SK-N-SH (cell line): ENCODE results near the gene ALDH3B1. TPM values are rescaled to one million over a fixed set of nuclear protein-coding genes. Genes with fewer than 3 reads are reported as not detected.
A peak's percentile ranks its signal among the peaks of the same experiment; 100 is the strongest.

Experiments
- CTCF ChIA-PET: fragments of 300-600, 350-600 bp; formaldehyde crosslinking; extraction: SDS; loops from one replicate; lab custom pipeline; 2021; lab: Yijun Ruan, JAX
- POLR2A ChIA-PET: fragments of 350-600 bp; sonication (Branson Sonifier 250); formaldehyde crosslinking; extraction: SDS; loops from one replicate; lab custom pipeline; 2020; ENCODE audit warnings: antibody characterized with exemption, inconsistent platforms; lab: Yijun Ruan, JAX
- DNase-seq: peaks from one replicate; pipeline ENCODE4 v3.0.0; 2012
- H2AFZ ChIP-seq: fragments of 200-600 bp; sonication (generic); 2 replicates; pipeline ENCODE4 v1.8.1; 2016; ENCODE audit warnings: antibody characterized with exemption, mild to moderate bottlenecking, low read depth
- H3F3A ChIP-seq: fragments of 200-600 bp; sonication (generic); replicated peaks from 2 replicates; pipeline ENCODE3; 2016; ENCODE audit warnings: antibody characterized with exemption, mild to moderate bottlenecking; ENCODE audit not compliant: insufficient read depth
- H3K27ac ChIP-seq, 2 experiments: fragments of 200-500 bp in 1 of 2; fragments of 200-600 bp in 1 of 2; sonication (Bioruptor generic) in 1 of 2; sonication (generic), shearing (Covaris generic) in 1 of 2; 2 replicates each; pipeline versions ENCODE4 v1.5.1 to v1.6.1; 2014 to 2016; ENCODE audit warnings: low read depth in 2 of 2, inconsistent platforms in 1 of 2, low read length in 1 of 2, mild to moderate bottlenecking in 1 of 2, mixed read lengths in 1 of 2
- H3K27me3 ChIP-seq: fragments of 200-600 bp; sonication (generic), shearing (Covaris generic); 2 replicates; pipeline ENCODE4 v1.6.1; 2016; ENCODE audit warnings: mixed run types; ENCODE audit not compliant: insufficient read depth
- H3K36me3 ChIP-seq, 2 experiments: fragments of 200-500 bp in 1 of 2; fragments of 200-600 bp in 1 of 2; sonication (Bioruptor generic) in 1 of 2; sonication (generic) in 1 of 2; replicated peaks in 1 of 2; 2 replicates each; pipeline versions ENCODE3 to v1.5.1; 2014 to 2016; ENCODE audit warnings: low read length in 1 of 2, mild to moderate bottlenecking in 1 of 2; ENCODE audit not compliant: insufficient read depth in 2 of 2, control insufficient read depth in 1 of 2
- H3K4me1 ChIP-seq, 2 experiments: fragments of 200-500 bp in 1 of 2; fragments of 200-600 bp in 1 of 2; sonication (Bioruptor generic) in 1 of 2; sonication (generic), shearing (Covaris generic) in 1 of 2; 2 replicates each; pipeline versions ENCODE4 v1.5.1 to v1.6.1; 2014 to 2016; ENCODE audit warnings: low read depth in 1 of 2, low read length in 1 of 2, mixed run types in 1 of 2; ENCODE audit not compliant: insufficient read depth in 2 of 2, control insufficient read depth in 1 of 2
- H3K4me2 ChIP-seq: fragments of 200-600 bp; sonication (generic), shearing (Covaris generic); 2 replicates; pipeline ENCODE4 v1.6.1; 2017; ENCODE audit warnings: mixed run types
- H3K4me3 ChIP-seq, 2 experiments: fragments of 200-500 bp in 1 of 2; fragments of 200-600 bp in 1 of 2; sonication (Bioruptor generic) in 1 of 2; sonication (generic), shearing (Covaris generic) in 1 of 2; 2 replicates each; pipeline versions ENCODE4 v1.5.1 to v1.8.1; 2014 to 2016; ENCODE audit warnings: low read depth in 2 of 2, inconsistent platforms in 1 of 2, low read length in 1 of 2, mild to moderate bottlenecking in 1 of 2, mixed read lengths in 1 of 2, moderate library complexity in 1 of 2
- H3K79me2 ChIP-seq: fragments of 200-600 bp; sonication (generic); 2 replicates; pipeline ENCODE4 v1.8.1; 2017; ENCODE audit warnings: mild to moderate bottlenecking; ENCODE audit not compliant: insufficient read depth
- H3K9ac ChIP-seq: fragments of 200-600 bp; sonication (generic); 2 replicates; pipeline ENCODE4 v1.6.1; 2017; ENCODE audit warnings: mixed run types
- H3K9me2 ChIP-seq: fragments of 200-600 bp; sonication (generic); 2 replicates; pipeline ENCODE4 v1.6.1; 2017; ENCODE audit warnings: mixed run types
- H3K9me3 ChIP-seq: fragments of 200-600 bp; sonication (generic); 2 replicates; pipeline ENCODE4 v1.6.1; 2017; ENCODE audit warnings: mixed run types, mild to moderate bottlenecking, moderate library complexity
- H4K20me1 ChIP-seq: fragments of 200-600 bp; sonication (generic); 2 replicates; pipeline ENCODE4 v1.6.1; 2017; ENCODE audit warnings: mild to moderate bottlenecking, mixed run types; ENCODE audit not compliant: insufficient read depth
- CHD2 ChIP-seq: fragments of 150-350 bp; IDR thresholded peaks from 2 replicates; pipeline ENCODE4 v1.6.1; 2018; ENCODE audit warnings: low read length; ENCODE audit not compliant: partially characterized antibody
- CTCF ChIP-seq: fragments of 200-600 bp; sonication (generic); IDR thresholded peaks from 2 replicates; pipeline ENCODE4 v1.6.1; 2017; ENCODE audit warnings: antibody characterized with exemption, mild to moderate bottlenecking, moderate library complexity
- ELF1 ChIP-seq: IDR thresholded peaks from 2 replicates; pipeline ENCODE4 v1.4.0; 2012
- EZH2phosphoT487 ChIP-seq: fragments of 200-600 bp; sonication (generic); IDR thresholded peaks from 2 replicates; pipeline ENCODE4 v1.6.1; 2017; ENCODE audit warnings: low read depth, mixed run types, mild to moderate bottlenecking, antibody characterized with exemption, moderate library complexity, borderline replicate concordance
- FOSL2 ChIP-seq: IDR thresholded peaks from 2 replicates; pipeline ENCODE4 v1.4.0; 2012; ENCODE audit warnings: low read depth, mild to moderate bottlenecking, moderate library complexity, borderline replicate concordance
- FOXJ3 ChIP-seq: sonication (generic); formaldehyde crosslinking; IDR thresholded peaks from 2 replicates; pipeline ENCODE4 v1.5.1; 2020; ENCODE audit warnings: mild to moderate bottlenecking, missing genetic modification reagents
- GATA2 ChIP-seq: sonication (generic); formaldehyde crosslinking; IDR thresholded peaks from 2 replicates; pipeline ENCODE4 v1.5.0; 2020; ENCODE audit warnings: mild to moderate bottlenecking, missing genetic modification reagents
- NFIC ChIP-seq: IDR thresholded peaks from 2 replicates; pipeline ENCODE4 v1.4.0; 2012; ENCODE audit warnings: borderline replicate concordance
- POLR2AphosphoS5 ChIP-seq: IDR thresholded peaks from 2 replicates; pipeline ENCODE4 v1.6.1; 2012; ENCODE audit warnings: low read depth, low read length
- RFX5 ChIP-seq: IDR thresholded peaks from 2 replicates; pipeline ENCODE4 v1.6.1; 2012; ENCODE audit warnings: mild to moderate bottlenecking, improper control_type of control experiment, low read length
- SIN3A ChIP-seq: IDR thresholded peaks from 2 replicates; pipeline ENCODE4 v1.6.1; 2012; ENCODE audit warnings: low read depth, mild to moderate bottlenecking, low read length, moderate library complexity, borderline replicate concordance
- TAF1 ChIP-seq: IDR thresholded peaks from 2 replicates; pipeline ENCODE4 v1.6.1; 2012; ENCODE audit warnings: low read depth, mild to moderate bottlenecking, low read length, moderate library complexity, borderline replicate concordance
- TCF12 ChIP-seq: IDR thresholded peaks from 2 replicates; pipeline ENCODE4 v1.4.0; 2012
- TEAD4 ChIP-seq: IDR thresholded peaks from 2 replicates; pipeline ENCODE4 v1.4.0; 2012; ENCODE audit warnings: mild to moderate bottlenecking, borderline replicate concordance; ENCODE audit not compliant: insufficient read depth
- USF1 ChIP-seq: IDR thresholded peaks from 2 replicates; pipeline ENCODE4 v1.4.0; 2012; ENCODE audit warnings: low read depth, borderline replicate concordance
- YY1 ChIP-seq: IDR thresholded peaks from 2 replicates; pipeline ENCODE4 v1.4.0; 2012; ENCODE audit warnings: low read depth, mild to moderate bottlenecking
- WGBS: methylation state at CpG from one replicate; pipeline ENCODE4 v1.1.6; 2017; ENCODE audit warnings: low lambda C conversion rate; 5-methylcytosine and 5-hydroxymethylcytosine counted together
- polyA plus RNA-seq, 3 experiments: library from polyadenylated mRNA; depleted of rRNA; stranded (reverse); fragments of >200 nt; gene quantifications; 2 replicates each; pipeline ENCODE4 v1.2.3, GENCODE V29; 2012
- TF ChIP-seq, protein P1 (sequence below): IDR thresholded peaks from 2 replicates; pipeline ENCODE4 v1.4.0; 2012; ENCODE audit warnings: low read depth
- TF ChIP-seq, protein P2 (sequence below): IDR thresholded peaks from 2 replicates; pipeline ENCODE4 v1.6.1; 2012; ENCODE audit warnings: mild to moderate bottlenecking, low read depth, low read length, moderate library complexity

Gene ALDH3B1
- polyA plus RNA-seq, 1 of the 3 experiments (the other 2 are of a cell fraction): 14.9 TPM

GRCh38 chr11:68043349-68044144 lies 33.4 kb downstream of the ALDH3B1 start:
- no peaks in the 10 kb centered on the region for H3F3A ChIP-seq
- H3K79me2 ChIP-seq: no peaks in the 10 kb centered on the region
- H3K4me1 ChIP-seq: peaks cover 12 to 14% of the 10 kb centered on the region in 2 experiments; a peak in 2 of 4 replicates
- TF ChIP-seq FOXJ3 (CRISPR knock-in tag): no peak
- no peak for TF ChIP-seq ELF1
- TF ChIP-seq, protein P1, sequence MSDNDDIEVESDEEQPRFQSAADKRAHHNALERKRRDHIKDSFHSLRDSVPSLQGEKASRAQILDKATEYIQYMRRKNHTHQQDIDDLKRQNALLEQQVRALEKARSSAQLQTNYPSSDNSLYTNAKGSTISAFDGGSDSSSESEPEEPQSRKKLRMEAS: no peak
- no peak for TF ChIP-seq TCF12
- no peak for TF ChIP-seq FOSL2
- TF ChIP-seq EZH2phosphoT487: no peak
- TF ChIP-seq YY1: no peak
- no peak for TF ChIP-seq GATA2 (CRISPR knock-in tag)
- no peak for TF ChIP-seq TEAD4
- no peak for TF ChIP-seq CTCF
- no peak for TF ChIP-seq USF1
- no peak for TF ChIP-seq SIN3A
- no peaks in the 10 kb centered on the region for H3K9me2 ChIP-seq
- H4K20me1 ChIP-seq: no peaks in the 10 kb centered on the region
- no peak overlapping the region for H3K4me3 ChIP-seq
- H3K27me3 ChIP-seq: no peaks in the 10 kb centered on the region
- CTCF ChIA-PET: no interaction called here
- H3K9ac ChIP-seq: no peak overlapping the region
- no peak overlapping the region for H3K27ac ChIP-seq
- peak; percentile 53 for DNase-seq
- no peak overlapping the region for H3K4me2 ChIP-seq
- POLR2A ChIA-PET: no interaction called here
- no peak overlapping the region for H2AFZ ChIP-seq
- H3K9me3 ChIP-seq: no peaks in the 10 kb centered on the region
- WGBS: 90% methylated on average over 18 of the region's 36 CpGs
- H3K36me3 ChIP-seq: no peaks in the 10 kb centered on the region

- no peak overlapping the region for H3K4me3 ChIP-seq
- H4K20me1 ChIP-seq: no peaks in the 10 kb centered on the region
- no peaks in the 10 kb centered on the region for H3F3A ChIP-seq
- H2AFZ ChIP-seq: no peak overlapping the region
- CTCF ChIA-PET: interaction anchor here (1.2 kb wide), 1 partner anchor 165 kb away, joined by 3 read pairs; no protein-coding TSS in a partner anchor
- 97% methylated on average over 17 of the region's 24 CpGs for WGBS
- H3K36me3 ChIP-seq: no peaks in the 10 kb centered on the region
- H3K9me2 ChIP-seq: no peaks in the 10 kb centered on the region
- no peaks in the 10 kb centered on the region for H3K9me3 ChIP-seq
- POLR2A ChIA-PET: no interaction called here
- no peak overlapping the region for H3K9ac ChIP-seq
- H3K27ac ChIP-seq: no peak overlapping the region
- H3K4me2 ChIP-seq: no peak overlapping the region
- no peaks in the 10 kb centered on the region for H3K79me2 ChIP-seq
- H3K27me3 ChIP-seq: no peaks in the 10 kb centered on the region
- H3K4me1 ChIP-seq: peaks cover 12% of the 10 kb centered on the region in 2 experiments; a peak in 2 of 4 replicates
- peak; percentile 47 for DNase-seq
- no peak for TF ChIP-seq NFIC
- TF ChIP-seq RFX5: no peak
- no peak for TF ChIP-seq CHD2
- no peak for TF ChIP-seq TAF1
- no peak for TF ChIP-seq POLR2AphosphoS5
- TF ChIP-seq ELF1: no peak
- TF ChIP-seq, protein P2, sequence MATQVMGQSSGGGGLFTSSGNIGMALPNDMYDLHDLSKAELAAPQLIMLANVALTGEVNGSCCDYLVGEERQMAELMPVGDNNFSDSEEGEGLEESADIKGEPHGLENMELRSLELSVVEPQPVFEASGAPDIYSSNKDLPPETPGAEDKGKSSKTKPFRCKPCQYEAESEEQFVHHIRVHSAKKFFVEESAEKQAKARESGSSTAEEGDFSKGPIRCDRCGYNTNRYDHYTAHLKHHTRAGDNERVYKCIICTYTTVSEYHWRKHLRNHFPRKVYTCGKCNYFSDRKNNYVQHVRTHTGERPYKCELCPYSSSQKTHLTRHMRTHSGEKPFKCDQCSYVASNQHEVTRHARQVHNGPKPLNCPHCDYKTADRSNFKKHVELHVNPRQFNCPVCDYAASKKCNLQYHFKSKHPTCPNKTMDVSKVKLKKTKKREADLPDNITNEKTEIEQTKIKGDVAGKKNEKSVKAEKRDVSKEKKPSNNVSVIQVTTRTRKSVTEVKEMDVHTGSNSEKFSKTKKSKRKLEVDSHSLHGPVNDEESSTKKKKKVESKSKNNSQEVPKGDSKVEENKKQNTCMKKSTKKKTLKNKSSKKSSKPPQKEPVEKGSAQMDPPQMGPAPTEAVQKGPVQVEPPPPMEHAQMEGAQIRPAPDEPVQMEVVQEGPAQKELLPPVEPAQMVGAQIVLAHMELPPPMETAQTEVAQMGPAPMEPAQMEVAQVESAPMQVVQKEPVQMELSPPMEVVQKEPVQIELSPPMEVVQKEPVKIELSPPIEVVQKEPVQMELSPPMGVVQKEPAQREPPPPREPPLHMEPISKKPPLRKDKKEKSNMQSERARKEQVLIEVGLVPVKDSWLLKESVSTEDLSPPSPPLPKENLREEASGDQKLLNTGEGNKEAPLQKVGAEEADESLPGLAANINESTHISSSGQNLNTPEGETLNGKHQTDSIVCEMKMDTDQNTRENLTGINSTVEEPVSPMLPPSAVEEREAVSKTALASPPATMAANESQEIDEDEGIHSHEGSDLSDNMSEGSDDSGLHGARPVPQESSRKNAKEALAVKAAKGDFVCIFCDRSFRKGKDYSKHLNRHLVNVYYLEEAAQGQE: no peak
- TF ChIP-seq USF1: no peak
- TF ChIP-seq TEAD4: no peak
- no peak for TF ChIP-seq GATA2 (CRISPR knock-in tag)
Measured at GRCh38 chr11:68044145-68044813, 34.2 kb downstream of the ALDH3B1 start.
